M059J (cell line): Measurements from ENCODE around the gene MTHFS. TPM values are rescaled to one million over a fixed set of nuclear protein-coding genes. Genes with fewer than 3 reads are reported as not detected.
A peak's percentile ranks its signal among the peaks of the same experiment; 100 is the strongest.

Experiments used
- DNase-seq: peaks from one replicate; pipeline ENCODE4 v3.0.0-alpha.2; 2012; ENCODE audit warnings: low read depth
- total RNA-seq: library from RNA; depleted of rRNA; stranded (reverse); fragments of >200 nt; shearing (Covaris generic); gene quantifications from 2 replicates; pipeline ENCODE4 v1.2.3, GENCODE V29; 2014

The MTHFS gene
- total RNA-seq, 1 experiment from 2014 or later: 88.5 TPM

DNA sequence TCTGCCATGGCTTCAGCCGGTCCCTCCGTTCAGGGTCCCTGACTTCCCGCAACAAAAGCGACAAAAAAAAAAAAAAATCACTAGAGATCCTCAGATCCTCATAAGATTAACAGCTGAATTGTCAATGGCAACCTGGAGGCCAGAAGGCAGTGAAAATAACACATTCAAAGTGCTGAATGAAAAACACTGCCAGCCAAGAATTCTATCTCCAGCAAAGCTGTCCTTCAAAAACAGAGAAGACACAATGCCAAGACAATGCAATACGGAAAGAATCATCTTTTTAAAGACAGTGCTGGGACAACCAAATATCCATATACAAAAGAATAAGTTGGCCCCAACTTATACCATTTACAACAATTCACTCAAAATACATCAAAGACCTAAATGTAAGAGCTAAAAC, 21.6 kb downstream of the MTHFS start:
- peak; percentile 3 for DNase-seq

DNA sequence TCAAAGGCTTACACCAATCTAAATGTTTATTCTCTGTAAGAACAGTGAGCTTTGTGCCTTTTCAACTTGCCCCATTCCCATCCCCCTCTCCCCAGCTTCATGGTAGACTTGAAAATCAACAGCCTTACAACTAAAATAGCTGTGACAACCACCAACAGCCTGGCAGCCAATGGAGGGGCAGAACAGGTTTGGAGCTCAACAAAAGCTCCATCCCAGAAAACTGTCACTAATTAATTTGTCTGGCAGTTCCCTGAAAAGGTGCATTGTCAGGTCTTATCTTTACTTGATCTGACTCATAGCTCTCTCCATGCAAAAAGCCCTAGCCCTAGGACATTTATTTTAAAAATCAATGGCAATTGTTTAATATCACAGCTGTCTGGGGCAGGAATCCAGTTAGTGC, 22.6 kb downstream of the MTHFS start:
- DNase-seq: peak; percentile 85

DNA sequence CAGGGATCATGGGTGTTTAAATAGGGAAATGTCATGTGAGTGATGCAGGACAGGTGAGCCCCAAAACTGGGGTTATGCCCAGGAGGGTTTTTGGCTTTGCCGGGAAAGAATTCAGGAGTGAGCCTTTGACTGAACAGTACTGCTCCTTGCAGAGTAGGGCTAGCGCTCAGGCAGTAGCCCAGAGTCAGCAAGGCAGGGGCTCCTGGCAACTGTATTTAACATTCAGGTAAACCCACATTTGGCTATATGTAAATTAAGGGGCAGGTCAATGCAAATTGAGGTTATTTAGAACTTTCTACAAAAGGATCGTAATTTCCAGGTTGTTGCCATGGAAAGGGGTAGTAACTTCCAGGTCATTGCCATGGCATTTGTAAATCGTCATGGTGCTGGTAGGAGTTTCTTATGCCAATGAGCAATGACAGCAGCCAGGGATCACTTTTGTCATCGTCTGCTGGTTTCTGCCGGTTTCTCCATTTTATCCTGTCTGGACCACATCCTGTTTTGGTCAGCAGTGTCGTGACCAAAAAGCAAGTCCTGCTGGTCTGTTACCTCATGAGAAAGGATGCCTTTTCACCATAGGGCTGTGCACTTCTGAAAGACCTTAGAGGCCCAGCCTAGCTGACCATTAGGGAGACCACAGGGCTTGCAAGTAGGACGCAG, 24.3 kb downstream of the MTHFS start:
- DNase-seq: peak; percentile 95

- DNase-seq: no peak
These were observed 28.3 kb downstream of the MTHFS start for GRCh38 chr15:79868554-79868953.

DNA sequence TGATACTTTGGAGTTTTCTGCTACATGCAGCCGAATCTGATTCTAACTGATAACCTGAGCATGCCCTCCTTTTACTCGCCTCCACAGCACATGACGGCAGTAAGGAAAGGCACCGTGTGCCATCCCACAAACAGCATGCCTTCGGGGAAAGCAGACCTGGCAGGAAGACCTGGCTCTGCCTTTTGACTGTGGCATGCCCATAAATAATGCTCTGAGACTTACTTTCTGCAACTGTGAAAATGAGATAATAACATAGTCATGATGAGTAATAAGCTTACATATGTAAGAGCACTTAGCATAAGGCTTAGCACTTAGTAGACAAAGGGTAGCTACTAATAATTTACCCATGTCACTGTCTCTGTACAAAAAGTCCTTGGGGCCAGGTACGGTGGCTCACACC, 32.9 kb downstream of the MTHFS start:
- DNase-seq: peak; percentile 91

DNA sequence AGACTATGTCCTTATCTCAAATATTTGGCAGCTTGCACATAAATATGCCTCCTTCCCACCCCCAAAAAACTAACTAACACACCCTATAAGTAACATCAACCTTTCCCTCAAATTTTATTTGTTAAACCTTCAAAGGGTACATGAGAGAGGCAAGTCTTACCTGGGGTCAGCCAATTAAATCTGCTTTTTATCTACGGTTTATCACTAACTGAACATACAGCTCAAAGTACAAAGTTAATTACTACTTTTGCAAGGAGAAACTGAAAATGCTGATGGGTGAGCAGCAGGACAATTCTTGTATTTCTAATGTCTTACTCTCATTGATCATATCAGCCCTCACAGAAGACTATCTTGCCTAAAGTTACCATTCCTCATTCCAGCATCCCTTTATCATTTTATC, 34.6 kb downstream of the MTHFS start:
- DNase-seq: no peak

GRCh38 chr15:79860661-79861060, 36.2 kb downstream of the MTHFS start:
- no peak for DNase-seq

DNA sequence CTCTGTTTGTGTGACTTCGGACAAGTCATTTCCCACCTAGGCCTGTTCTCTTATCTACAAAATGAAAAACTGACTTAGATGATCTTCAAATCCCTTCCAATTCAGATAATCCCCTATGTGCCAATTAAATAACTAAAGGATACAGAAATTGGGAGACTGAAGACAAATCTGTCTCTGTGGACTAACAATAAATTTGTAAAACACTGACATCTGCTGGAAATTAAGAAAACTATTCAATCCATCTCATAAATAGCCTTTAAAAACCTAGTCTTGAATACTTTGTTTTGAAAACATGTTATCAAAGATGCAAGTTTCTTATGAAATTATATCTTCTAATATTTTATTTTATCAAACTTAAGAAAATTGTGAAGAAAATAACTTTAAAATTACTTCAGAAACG, 38.3 kb downstream of the MTHFS start:
- peak; percentile 13 for DNase-seq

- DNase-seq: peak; percentile 74
These were observed 43.1 kb downstream of the MTHFS start for GRCh38 chr15:79853492-79854328.

DNA sequence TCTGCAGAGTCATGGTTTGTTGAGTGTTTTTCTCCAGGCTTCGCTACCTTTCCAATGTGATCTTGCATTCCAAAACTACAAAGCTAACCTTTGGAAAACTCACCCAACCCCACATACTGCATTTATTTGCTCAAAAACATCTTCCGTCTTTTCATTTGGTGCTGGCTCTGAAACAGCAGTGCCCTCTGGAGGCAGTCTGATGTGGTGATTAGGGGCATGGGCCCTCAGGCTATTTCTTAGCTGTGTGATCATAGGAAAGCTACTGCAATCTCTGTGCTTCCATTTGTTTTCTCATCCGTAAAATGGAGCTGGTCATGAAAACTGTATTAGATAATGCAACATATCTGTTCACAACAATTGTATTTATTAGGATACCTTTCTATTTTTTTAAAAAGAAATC, 47.0 kb downstream of the MTHFS start:
- peak; percentile 19 for DNase-seq

- DNase-seq: no peak
These were observed 50.3 kb downstream of the MTHFS start for GRCh38 chr15:79846539-79846938.

- DNase-seq: no peak
These were observed 52.6 kb downstream of the MTHFS start for GRCh38 chr15:79844221-79844620.

DNA sequence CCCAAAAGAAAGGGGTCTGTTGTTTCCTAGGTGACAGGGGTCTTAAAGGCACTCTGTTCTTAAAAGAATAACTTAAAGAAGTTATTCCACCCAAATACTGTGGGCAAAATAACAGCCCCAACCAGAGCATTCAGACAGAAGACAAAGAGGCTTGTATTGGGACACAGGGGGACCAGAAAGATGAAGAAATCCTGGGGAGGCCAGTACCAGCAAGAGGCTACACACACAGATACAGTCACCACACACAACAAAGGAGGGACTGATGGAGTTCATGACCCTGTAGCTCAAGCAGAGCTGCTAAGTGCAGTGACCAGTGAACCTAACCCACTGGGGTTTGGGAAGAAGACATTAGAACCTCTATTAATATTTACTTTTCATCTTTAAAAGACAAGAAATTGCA, 59.0 kb downstream of the MTHFS start:
- DNase-seq: no peak

- DNase-seq: no peak
These were observed 62.3 kb downstream of the MTHFS start for GRCh38 chr15:79834495-79834894.

- no peak for DNase-seq
These were observed 64.3 kb downstream of the MTHFS start for GRCh38 chr15:79832367-79833120.

DNA sequence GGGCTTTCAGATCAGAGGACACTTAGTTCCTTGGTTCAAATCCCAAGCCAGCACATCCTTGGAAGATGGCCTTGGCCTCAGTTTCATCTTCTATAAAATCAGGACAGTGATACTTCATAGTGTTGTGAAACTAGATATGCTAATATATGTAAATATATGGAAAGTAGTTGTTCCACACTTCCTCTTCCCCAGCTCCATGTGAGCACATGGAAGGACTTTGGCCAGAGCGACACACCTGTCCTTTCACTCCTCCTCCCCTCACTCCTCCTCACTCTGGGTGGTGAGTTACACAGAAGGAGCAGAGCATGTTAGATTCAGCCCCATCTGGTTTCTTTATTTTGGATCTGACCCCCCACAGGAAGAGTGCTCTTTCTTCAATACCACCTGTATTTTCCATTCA, 65.2 kb downstream of the MTHFS start:
- no peak for DNase-seq

GRCh38 chr15:79829950-79830349, 66.9 kb downstream of the MTHFS start:
- no peak for DNase-seq

GRCh38 chr15:79828447-79828846, 68.4 kb downstream of the MTHFS start:
- DNase-seq: no peak

DNA sequence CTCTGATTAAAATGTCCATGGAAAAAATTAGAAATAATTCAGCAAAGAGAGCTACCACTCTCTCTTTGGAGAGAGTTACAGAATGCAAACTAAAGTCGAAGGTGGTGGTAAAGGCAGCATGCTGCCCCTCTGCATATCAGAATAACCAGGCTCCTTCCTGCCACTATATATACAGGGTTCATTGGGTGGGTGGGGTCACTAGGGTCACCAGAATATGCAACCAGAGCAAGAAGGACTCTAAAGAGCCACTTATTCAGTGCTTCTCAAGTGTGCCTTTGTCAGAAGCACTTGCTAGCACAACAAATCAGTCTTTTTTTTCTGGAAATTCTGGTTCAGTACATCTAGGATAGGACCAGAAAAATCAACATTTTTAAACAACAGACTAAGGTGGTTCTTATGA, 70.0 kb downstream of the MTHFS start:
- DNase-seq: no peak

DNA sequence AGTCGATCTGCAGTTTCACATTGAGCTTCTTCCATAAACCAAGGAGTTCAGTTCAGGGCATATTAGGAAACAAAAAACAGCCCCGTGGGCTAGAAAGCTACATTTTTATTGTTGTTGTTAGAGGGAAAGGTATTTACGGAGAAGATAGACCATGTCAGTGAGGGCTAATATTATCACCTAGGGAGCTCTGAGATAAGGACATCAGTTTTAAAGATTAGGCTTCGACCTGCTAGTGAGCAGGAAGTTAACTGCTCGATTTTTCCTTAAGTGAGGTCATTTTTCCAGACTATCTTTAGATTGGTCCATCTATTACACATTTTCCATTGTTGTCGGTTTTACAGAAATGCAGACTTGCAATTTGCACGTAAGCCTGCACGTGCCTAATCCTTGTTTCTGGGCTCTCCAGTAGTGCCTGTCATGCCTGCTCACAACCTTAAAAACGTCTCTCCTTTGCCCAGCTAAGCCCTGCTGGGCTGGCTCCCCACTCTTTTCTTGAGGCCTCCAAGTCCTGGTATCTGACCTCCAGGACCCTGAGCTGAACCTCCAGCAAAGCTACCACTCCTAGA, 72.6 kb downstream of the MTHFS start:
- no peak for DNase-seq

- DNase-seq: no peak
These were observed 76.0 kb downstream of the MTHFS start for GRCh38 chr15:79820820-79821219.

GRCh38 chr15:79820176-79820575, 76.6 kb downstream of the MTHFS start:
- no peak for DNase-seq
